Fibroblast of lung (primary cell): ENCODE results near the gene L1CAM. TPM values are rescaled to one million over a fixed set of nuclear protein-coding genes. Genes with fewer than 3 reads are reported as not detected.

ENCODE experiments used
- DNase-seq, 2 donors: peaks; one replicate each; pipeline versions ENCODE4 v3.0.0 to v3.0.0-alpha.2; 2010; ENCODE audit warnings: low read depth in 2 of 2
- H2AFZ ChIP-seq: 2 replicates; pipeline ENCODE4 v1.5.1; 2012; ENCODE audit warnings: low read length, control low read depth, inconsistent platforms
- H3K27ac ChIP-seq: 2 replicates; pipeline ENCODE4 v1.5.1; 2011; ENCODE audit warnings: low read length, control low read depth; ENCODE audit not compliant: insufficient read depth
- H3K27me3 ChIP-seq: 2 replicates; pipeline ENCODE4 v1.5.1; 2011; ENCODE audit warnings: mild to moderate bottlenecking, low read length; ENCODE audit not compliant: control insufficient read depth, insufficient read depth
- H3K36me3 ChIP-seq: 2 replicates; pipeline ENCODE4 v1.5.1; 2011; ENCODE audit warnings: low read length; ENCODE audit not compliant: control insufficient read depth, insufficient read depth
- H3K4me1 ChIP-seq: 2 replicates; pipeline ENCODE4 v1.5.1; 2011; ENCODE audit warnings: low read length; ENCODE audit not compliant: control insufficient read depth, insufficient read depth; ENCODE audit errors: extremely low read depth
- H3K4me2 ChIP-seq: 2 replicates; pipeline ENCODE4 v1.5.1; 2011; ENCODE audit warnings: low read length, control low read depth; ENCODE audit not compliant: insufficient read depth; ENCODE audit errors: extremely low read depth
- H3K4me3 ChIP-seq, 4 experiments: fragments of 200-600 bp in 1 of 4; sonication (generic) in 1 of 4; replicated peaks in 1 of 4; 2 replicates each; pipeline ENCODE4 v1.5.1; 2011 to 2016; ENCODE audit warnings: low read length in 4 of 4, low read depth in 3 of 4, mild to moderate bottlenecking in 3 of 4, control low read depth in 2 of 4, inconsistent platforms in 1 of 4, mixed read lengths in 1 of 4; ENCODE audit not compliant: insufficient read depth in 1 of 4; ENCODE audit errors: control extremely low read depth in 1 of 4
- H3K79me2 ChIP-seq: 2 replicates; pipeline ENCODE4 v1.5.1; 2012; ENCODE audit warnings: mild to moderate bottlenecking, low read length, inconsistent platforms; ENCODE audit not compliant: control insufficient read depth, insufficient read depth
- H3K9ac ChIP-seq: 2 replicates; pipeline ENCODE4 v1.5.1; 2011; ENCODE audit warnings: mild to moderate bottlenecking, low read length, control low read depth; ENCODE audit not compliant: insufficient read depth
- H3K9me3 ChIP-seq: 2 replicates; pipeline ENCODE4 v1.5.1; 2012; ENCODE audit warnings: low read depth, low read length; ENCODE audit not compliant: control insufficient read depth, insufficient read depth
- H4K20me1 ChIP-seq: 2 replicates; pipeline ENCODE4 v1.5.1; 2011; ENCODE audit warnings: low read length; ENCODE audit not compliant: control insufficient read depth, insufficient read depth; ENCODE audit errors: extremely low read depth
- CTCF ChIP-seq, 2 donors: IDR thresholded peaks in 1 of 2; conservative IDR thresholded peaks in 1 of 2; 1 replicate in 1 of 2; 2 replicates in 1 of 2; pipeline ENCODE4 v1.5.1; 2011 to 2012; ENCODE audit warnings: low read length in 2 of 2, control low read depth in 1 of 2, inconsistent platforms in 1 of 2, low read depth in 1 of 2, mild to moderate bottlenecking in 1 of 2
- EZH2 ChIP-seq: IDR thresholded peaks from 2 replicates; pipeline ENCODE4 v1.5.1; 2012; ENCODE audit warnings: low read length, control low read depth, mild to moderate bottlenecking; ENCODE audit errors: missing control alignments
- polyA plus RNA-seq, 2 donors: library from polyadenylated mRNA; depleted of rRNA in 1 of 2; stranded (reverse) in 1 of 2; unstranded in 1 of 2; fragments of >200 nt; gene quantifications; 2 replicates each; pipeline ENCODE4 v1.2.1, GENCODE V29; 2011 to 2012; ENCODE audit warnings: missing spikeins in 1 of 2
- total RNA-seq: library from RNA; depleted of rRNA; stranded (reverse); fragments of >200 nt; gene quantifications from 2 replicates; pipeline ENCODE4 v1.2.1, GENCODE V29; 2014

The L1CAM gene
- total and polyA plus RNA-seq, 2 donors (not counting 1 experiment from before 2014, with no cell fraction given) = 0.99 to 1.7 TPM

DNA sequence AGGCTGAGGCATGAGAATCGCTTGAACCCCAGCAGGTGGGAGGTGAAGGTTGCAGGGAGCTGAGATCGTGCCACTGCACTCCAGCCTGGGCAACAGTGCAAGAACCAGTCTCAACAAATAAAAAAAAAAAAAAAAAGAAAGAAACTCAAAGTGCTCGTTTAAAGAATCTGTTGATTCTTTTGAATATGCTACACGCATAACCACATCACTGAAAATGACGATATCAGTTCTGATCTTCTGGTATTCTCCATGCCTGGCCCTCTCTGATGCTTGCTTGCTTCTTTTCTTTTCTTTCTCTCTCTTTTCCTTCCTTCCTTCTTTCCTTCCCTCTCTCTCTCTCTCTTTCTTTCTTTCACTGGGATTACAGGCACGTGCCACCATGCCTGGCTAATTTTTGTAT is 25.8 kb upstream of the L1CAM start:
- no peaks in the 10 kb centered on the region for H3K4me1 ChIP-seq
- no peaks in the 10 kb centered on the region for H3K79me2 ChIP-seq
- no peaks in the 10 kb centered on the region for H3K9me3 ChIP-seq
- H2AFZ ChIP-seq = no peak overlapping the region
- H3K4me2 ChIP-seq = no peak overlapping the region
- DNase-seq = no peak
- no peak overlapping the region for H3K9ac ChIP-seq
- no peak overlapping the region for H3K27ac ChIP-seq
- no peak overlapping the region for H3K4me3 ChIP-seq
- TF ChIP-seq CTCF (conservative IDR thresholded peaks at IDR 0.05 in 1 of 2, IDR thresholded peaks at IDR 0.05 in 1 of 2; ENCODE audit: low read depth in 1 of 2, low read length in 2 of 2) (no peak), EZH2 (no peak)
- H4K20me1 ChIP-seq = no peaks in the 10 kb centered on the region
- no peaks in the 10 kb centered on the region for H3K36me3 ChIP-seq
- no peaks in the 10 kb centered on the region for H3K27me3 ChIP-seq

DNA sequence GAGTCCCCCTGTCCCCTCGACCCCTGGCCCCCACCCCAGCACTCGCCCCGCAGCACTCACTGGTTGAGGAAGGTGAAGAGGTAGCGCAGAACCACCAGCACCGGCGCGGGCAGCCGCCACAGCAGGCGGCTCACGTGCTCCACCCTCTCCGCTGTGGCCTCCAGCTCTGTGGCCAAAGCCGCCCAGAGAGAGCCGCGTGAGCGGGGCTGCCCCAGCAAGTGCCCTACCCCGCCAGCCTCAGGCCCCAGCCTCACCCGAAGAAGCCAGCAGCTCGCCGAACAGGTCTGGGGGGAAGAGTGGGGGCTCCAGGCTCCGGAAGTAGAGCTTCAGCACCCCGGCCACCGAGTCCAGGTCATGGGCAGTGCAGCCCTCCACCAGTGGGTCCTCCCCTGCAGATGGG is 24.5 kb upstream of the L1CAM start:
- no peak overlapping the region for H3K9ac ChIP-seq
- no peaks in the 10 kb centered on the region for H4K20me1 ChIP-seq
- no peak overlapping the region for H3K27ac ChIP-seq
- TF ChIP-seq EZH2 = no peak
- no peak for TF ChIP-seq CTCF (conservative IDR thresholded peaks at IDR 0.05 in 1 of 2, IDR thresholded peaks at IDR 0.05 in 1 of 2; ENCODE audit: low read depth in 1 of 2, low read length in 2 of 2)
- H3K4me1 ChIP-seq = no peaks in the 10 kb centered on the region
- H3K36me3 ChIP-seq = no peaks in the 10 kb centered on the region
- H2AFZ ChIP-seq = no peak overlapping the region
- no peaks in the 10 kb centered on the region for H3K79me2 ChIP-seq
- no peaks in the 10 kb centered on the region for H3K27me3 ChIP-seq
- no peaks in the 10 kb centered on the region for H3K9me3 ChIP-seq
- no peak overlapping the region for H3K4me2 ChIP-seq
- no peak overlapping the region for H3K4me3 ChIP-seq
- DNase-seq = no peak

- no peak for DNase-seq
- no peak overlapping the region for H3K9ac ChIP-seq
- no peak overlapping the region for H3K4me2 ChIP-seq
- no peak overlapping the region for H2AFZ ChIP-seq
- no peak overlapping the region for H3K4me3 ChIP-seq
- H3K79me2 ChIP-seq = no peaks in the 10 kb centered on the region
- no peaks in the 10 kb centered on the region for H3K9me3 ChIP-seq
- no peaks in the 10 kb centered on the region for H3K4me1 ChIP-seq
- TF ChIP-seq EZH2 (no peak), CTCF (conservative IDR thresholded peaks at IDR 0.05 in 1 of 2, IDR thresholded peaks at IDR 0.05 in 1 of 2; ENCODE audit: low read depth in 1 of 2, low read length in 2 of 2) (no peak)
- H3K36me3 ChIP-seq = no peaks in the 10 kb centered on the region
- H3K27ac ChIP-seq = no peak overlapping the region
- no peaks in the 10 kb centered on the region for H3K27me3 ChIP-seq
- no peaks in the 10 kb centered on the region for H4K20me1 ChIP-seq
These were observed 24.0 kb upstream of the L1CAM start for GRCh38 chrX:153909980-153910360.
